ENCODE data around the gene SLC25A21.
"Not testable (repeated sequence)": the region's sequence is repeated elsewhere in the genome, so short reads cannot be mapped to it uniquely, and the experiment has no call there.

The SLC25A21 gene

DNA sequence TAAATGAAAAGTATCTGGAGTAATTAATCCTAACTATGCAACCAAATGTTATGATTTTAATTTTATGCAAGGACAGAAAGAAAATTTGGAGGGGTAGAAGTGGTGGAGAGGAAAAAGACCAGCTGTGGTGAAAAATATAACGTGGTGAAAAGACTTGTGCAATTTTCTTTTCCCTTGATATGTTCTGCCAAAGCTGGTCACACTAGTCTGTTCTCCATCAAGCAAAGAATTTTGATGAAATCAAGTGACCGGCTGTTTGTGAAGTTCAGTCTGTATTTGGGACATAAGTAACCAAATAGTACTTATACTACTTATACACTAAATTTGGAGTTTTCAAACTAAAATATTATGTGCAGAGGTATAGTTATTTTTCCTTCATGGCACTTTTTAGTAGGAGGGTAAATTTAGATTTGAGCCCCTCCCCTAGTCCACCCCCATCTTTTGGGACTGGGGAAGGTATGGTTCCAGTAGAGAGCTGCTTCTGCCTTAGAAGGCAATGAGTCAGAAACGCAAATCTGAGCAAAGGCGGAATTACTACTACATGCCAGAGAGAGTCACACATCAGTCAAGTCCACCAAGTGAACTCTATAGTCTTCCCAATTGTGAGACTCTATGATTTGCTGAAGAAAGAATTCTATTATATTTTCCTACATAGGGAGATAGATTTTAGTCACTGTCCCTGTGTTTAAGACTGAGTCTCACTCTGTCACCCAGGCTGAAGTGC lies 229.7 kb downstream of the SLC25A21 start:
- DNase-seq (ENCODE audit: low read depth in 2 of 2): no peak

DNA sequence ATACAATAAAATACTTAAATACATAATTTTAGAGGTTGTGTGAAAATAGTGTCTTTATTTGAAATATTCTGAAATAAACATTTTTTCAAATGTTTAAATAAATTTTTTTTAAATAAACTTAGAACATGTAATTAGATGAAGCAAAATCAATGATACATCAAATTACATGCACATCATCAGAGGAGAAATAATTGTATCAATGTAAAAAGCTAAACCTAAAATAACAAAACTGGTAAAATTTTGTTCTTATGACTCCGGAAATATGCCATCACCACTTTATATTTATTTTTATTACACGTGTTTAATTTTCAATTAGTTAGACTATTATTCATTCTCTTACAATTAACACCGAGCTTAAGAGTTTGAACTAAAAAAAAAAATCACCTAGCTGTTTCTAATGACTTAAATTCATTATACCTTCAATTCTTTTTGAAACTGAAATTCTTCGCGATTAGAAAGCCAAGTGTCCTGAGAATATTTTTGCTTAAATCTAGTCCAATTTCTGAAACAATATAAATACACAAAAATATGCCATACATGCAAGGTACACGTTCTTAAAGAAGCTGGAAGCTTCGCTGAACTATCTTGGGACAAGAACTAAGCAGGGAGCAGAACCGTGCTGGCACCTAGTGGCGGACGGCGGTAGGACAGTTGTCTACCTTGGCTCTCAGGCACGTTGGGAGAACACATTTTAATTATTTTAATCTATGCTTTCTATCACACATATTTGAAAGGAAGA lies 230.5 kb downstream of the SLC25A21 start:
- DNase-seq (ENCODE audit: low read depth in 2 of 2): peak in 1 of 2 donors; percentile 6

DNA sequence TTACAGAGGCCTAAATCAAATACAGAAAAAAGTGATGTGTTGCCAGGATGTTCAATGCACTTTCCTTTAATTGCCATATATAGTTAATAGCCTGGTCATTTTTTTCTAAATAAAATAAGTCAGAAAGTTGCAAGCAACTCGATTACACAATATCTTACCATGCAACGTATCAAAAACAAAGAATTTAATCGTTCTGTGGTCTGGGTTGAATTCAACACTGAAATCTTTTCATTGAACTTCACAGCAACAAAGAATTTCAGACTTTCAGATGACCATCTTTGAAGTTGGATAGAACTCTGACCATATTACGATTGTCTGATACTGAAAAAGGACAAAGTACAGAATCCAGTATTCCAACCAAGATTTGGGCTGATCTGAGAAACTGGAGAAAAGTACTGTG lies 231.9 kb downstream of the SLC25A21 start:
- no peak for DNase-seq (ENCODE audit: low read depth in 2 of 2)

DNA sequence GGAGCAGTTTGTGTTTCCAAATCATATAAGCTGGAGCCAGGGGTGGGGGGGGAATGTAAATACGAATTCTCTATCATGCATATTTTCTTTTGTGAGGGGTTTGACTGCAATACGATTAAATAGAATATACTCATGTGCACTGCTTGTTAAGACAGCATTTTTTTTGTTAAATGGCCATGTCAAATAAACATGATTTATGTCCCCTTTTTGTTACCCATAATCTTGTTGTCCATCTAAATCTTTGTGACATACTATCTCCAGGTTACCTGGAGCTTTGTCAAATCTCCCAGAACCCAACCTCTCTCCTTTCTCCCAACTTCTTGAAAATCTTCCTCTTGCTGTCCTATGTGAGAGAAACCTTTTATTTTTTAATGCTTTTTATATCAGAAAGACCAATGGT lies 233.1 kb downstream of the SLC25A21 start:
- no peak for DNase-seq (ENCODE audit: low read depth in 2 of 2)

DNA sequence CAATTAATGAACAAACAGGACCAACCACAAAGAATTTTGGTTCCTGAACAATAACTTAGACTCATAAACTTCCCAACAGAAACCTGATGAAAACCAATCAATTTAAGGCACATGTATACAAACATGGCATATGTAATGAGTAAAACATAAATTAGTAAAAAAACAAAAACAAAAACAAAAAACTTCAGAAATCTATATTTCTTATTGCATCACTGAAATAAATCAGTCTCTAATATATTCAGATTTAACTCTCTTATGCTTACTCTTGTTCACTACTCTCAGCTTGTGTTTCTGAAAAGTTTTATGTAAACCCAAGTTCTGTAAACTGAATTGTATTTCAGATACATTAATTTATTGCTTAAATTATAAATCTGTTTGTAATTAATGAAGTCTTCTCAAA lies 233.7 kb downstream of the SLC25A21 start:
- DNase-seq (ENCODE audit: low read depth in 2 of 2): no peak

DNA sequence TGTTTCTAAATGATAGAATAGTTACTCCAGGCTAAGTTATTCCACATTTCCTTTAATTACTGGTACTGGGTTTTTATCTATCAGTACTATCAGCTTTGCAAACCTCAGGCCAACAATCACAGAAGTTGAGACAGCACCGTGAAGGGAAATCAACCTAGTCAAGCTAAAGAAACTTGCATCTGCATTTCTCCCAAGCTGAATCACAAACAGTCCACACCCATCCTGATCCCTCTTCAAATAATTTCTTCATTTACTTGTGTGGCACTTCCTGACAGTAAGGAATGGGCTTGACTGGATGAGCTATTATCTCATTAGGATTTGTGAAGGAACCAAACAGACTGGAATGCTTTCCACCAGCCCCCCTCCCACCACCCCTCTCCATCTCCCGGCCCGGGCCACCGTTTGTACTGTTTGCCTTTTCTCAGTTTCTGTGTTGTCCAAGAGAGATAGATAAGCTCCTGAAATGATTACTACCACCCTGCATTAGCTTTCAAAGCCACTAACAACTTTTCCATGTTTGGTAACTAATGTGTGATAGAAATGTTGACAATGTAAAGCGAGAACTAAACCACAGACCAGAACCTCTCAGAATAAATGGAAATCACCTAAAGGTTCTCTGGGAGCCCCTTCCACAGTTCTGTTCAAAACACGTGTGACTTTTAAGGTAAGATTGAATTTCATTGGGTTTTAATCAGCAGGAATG lies 236.3 kb downstream of the SLC25A21 start:
- no peak for DNase-seq (ENCODE audit: low read depth in 2 of 2)

DNA sequence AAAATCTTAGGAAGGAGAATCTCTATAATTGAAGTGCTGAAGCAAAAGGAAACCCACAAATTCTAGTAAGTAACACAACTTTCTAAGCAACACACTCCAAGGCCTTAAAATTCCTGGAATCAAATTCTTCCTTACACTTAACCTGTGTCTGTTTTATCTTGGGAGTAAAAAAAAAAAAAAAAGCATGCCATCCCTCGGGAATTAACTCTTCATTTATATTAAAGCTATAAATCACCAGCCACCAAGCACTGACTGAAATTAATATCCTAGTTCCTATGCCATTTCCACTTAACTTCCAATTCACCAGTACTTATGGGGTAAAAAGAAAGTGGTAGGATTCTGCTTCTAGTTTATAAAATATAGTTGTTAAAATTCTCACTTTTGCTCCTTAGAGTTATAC lies 238.1 kb downstream of the SLC25A21 start:
- no peak for DNase-seq (ENCODE audit: low read depth in 2 of 2)

DNA sequence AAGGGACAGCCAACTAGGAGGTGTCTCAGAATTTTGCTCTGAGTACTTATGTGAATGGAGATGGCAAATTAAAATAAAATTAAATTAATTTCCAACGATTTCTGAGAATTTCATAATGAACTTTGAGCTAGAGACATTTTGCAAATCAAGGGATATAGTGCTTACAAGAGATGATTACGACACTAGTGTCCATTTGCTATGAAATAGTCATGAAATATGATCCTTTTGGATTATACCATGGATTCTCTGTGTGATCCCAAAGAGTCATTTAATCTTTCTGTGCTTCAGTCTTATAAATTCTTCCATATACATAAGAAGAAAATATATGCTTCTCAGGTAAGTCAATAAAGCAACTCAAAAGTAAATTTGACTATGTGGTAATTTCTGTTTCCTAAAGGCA lies 240.6 kb downstream of the SLC25A21 start:
- DNase-seq (ENCODE audit: low read depth in 2 of 2): no peak

DNA sequence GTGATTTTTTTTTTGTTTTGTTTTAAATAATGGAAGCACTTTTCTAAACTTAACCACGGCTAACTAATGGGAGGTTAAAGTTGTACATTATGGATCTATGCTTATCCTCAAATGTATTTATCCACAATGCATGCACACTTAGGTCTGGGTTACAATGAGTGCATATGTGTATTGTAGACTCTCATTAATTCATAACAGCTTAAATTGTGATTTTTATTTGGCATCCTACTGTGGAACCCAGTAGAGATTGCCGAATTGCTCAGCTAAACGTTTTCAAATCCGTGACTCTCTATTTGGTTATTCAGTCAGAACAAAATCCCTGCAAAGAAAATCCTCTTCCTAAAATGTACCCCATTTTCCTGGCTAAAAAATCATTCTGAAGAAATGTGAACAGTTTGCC lies 244.0 kb downstream of the SLC25A21 start:
- DNase-seq (ENCODE audit: low read depth in 2 of 2): no peak

DNA sequence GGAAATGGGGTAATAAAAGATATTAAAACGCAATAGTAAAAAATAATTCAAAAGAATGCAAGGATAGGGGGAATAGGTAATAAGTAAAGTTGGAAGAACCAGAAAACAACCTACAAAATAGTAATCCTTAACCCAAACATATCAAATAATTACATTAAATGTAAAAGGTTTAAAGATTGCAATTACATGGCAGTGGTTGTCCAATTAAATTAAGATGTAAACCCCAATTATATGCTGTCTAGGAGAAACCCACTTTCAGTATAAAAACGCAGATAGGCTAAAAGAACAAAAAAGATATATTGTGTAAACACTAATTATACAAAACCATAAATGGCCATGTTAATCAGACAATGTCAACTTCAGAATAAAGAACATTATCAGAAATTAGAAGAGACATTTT lies 247.3 kb downstream of the SLC25A21 start:
- DNase-seq (ENCODE audit: low read depth in 2 of 2): no peak

DNA sequence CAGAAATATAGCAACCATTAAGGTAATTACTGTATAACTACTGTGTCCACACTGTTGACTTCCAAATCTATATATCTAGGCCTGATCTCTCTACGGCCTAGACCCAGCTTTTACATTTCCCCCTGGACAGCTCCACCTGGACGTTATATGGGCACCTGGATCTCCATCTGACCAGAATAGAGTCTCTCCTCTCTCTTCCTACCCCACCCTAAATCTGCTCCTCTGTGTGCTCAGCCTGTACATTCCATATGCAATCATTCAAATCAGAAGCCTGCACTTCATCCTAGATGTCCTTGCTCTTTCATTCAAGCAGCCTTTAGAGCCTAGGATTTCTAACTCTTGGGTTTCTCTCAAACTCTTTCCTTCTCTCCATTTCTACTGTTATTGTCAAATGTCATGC lies 255.7 kb downstream of the SLC25A21 start:
- DNase-seq (ENCODE audit: low read depth in 2 of 2): no peak

DNA sequence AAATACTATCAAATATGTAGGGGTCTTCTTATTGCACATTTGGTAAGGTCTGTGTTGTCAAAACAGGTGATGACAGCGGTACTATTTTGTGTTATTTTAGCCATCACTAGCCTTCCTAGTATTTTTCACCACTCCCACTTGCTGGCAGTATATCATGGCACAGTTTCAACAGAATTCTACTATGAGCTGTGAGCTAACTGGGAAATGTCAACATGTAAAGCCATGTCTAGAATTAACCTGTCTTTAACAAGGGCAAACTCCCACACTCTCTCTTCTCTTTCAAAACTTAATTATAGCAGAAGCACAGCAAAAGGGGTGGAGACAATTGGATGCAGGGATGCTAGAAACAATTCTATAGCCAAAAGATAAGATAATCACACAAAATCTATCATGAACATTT lies 257.3 kb downstream of the SLC25A21 start:
- no peak for DNase-seq (ENCODE audit: low read depth in 2 of 2)

DNA sequence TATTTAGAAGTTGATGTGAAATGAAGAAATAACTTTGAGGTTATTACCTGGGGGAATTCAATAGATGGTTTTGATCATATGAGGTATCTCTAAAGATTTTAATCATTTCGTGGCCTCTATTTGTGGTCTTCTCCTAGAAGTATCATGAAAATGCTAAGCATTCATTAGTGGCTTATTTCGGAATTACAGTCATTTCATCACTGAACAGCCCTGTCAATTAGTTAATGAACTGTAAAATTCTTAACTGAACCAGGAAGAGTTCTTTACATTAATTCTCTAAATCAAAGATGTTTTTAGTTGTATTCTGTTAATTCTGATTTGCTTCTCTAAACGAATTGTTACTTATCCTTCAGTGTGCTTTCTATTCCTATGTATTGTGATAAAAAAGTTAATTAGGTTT lies 261.8 kb downstream of the SLC25A21 start:
- no peak for DNase-seq (ENCODE audit: low read depth in 2 of 2)

DNA sequence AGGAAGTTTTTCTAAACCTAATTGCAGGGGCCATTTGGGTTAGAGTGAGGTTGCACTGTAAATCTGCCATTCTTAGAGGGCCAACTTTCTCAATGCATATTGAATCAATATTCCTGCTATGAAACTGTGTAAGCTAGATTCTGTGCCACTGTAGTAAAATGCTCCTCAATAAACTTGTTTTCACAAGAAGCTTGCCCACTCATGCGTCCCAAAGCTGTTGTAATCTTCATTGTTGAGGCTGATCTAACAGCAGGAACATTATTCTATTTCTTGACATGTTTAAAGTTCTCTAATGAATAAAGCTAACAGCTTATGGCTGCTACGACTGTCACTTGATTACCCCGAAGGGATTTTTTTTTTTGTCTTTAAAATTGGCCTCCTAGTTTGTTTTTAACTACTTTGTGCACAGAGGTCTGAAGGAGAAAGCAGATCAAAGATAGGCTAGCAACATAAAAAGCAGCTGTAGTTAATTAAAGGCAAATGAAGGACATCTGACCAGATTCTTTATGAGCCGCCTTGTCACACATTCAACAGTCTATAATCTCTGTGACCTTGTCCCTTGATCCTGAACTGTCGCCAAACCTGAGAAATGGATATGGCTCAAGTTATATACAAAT lies 267.0 kb downstream of the SLC25A21 start:
- DNase-seq (ENCODE audit: low read depth in 2 of 2): no peak

DNA sequence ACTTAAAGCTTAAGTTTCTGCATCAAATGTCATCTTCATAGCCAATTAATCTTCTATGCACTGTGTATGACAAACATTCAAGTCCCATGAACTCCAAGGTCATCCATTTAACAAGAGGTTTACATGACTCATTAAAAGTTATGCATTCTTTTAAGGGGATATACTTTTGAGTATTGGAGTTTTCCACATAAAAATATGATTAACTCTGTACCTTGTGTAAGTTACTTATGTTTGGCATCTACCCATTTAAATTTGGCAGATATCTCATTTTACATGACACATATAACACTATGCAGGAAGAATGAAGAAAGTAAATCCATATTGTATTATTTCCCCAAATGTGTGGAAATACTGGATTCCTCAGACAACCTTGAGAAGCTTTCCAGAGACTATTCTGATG lies 270.5 kb downstream of the SLC25A21 start:
- no peak for DNase-seq (ENCODE audit: low read depth in 2 of 2)

DNA sequence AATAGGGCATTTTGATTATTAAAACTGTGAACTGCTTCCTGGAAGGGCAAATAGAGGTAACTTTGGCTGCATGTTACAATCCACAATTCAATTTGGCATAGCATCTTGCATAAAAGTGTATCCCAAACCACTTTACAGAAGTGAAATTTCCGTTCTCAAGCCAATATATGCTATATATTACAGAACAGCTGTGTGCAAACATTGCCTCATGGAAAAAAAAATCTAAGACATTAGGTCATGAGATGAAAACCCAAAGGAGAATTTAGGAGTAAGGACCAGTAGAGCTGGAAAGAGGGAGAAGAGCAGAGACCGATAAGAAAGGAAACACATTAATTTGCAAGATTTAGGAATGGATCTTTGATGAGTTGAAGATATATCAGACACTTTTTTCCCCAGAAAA lies 271.6 kb downstream of the SLC25A21 start:
- DNase-seq (ENCODE audit: low read depth in 2 of 2): no peak

DNA sequence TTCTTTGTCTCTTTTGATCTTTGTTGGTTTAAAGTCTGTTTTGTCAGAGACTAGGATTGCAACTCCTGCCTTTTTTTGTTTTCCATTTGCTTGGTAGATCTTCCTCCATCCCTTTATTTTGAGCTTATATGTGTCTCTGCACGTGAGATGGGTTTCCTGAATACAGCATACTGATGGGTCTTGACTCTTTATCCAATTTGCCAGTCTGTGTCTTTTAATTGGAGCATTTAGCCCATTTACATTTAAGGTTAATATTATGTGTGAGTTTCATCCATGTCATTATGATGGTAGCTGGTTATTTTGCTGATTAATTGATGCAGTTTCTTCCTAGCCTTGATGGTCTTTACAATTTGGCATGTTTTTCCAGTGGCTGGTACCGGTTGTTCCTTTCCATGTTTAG lies 276.1 kb downstream of the SLC25A21 start:
- DNase-seq (ENCODE audit: low read depth in 2 of 2): not testable (repeated sequence)

DNA sequence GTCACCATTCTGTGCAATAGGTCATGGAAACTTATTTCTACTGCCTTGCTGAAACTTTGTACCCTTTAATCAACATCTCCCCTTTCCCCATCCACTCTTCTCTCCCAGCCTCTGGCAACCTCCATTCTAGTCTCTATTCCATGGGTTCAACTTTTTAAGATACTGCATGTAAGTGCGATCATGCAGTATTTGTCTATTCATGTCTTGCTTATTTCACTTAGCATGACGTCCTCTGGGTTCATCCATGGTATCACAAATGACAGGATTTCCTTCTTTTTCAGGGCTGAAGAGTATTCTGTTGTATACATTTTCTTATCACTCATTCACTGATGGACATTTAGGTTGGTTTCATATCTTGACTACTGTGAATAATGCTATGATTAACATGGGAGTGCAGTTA lies 288.4 kb downstream of the SLC25A21 start:
- no peak for DNase-seq (ENCODE audit: low read depth in 2 of 2)

DNA sequence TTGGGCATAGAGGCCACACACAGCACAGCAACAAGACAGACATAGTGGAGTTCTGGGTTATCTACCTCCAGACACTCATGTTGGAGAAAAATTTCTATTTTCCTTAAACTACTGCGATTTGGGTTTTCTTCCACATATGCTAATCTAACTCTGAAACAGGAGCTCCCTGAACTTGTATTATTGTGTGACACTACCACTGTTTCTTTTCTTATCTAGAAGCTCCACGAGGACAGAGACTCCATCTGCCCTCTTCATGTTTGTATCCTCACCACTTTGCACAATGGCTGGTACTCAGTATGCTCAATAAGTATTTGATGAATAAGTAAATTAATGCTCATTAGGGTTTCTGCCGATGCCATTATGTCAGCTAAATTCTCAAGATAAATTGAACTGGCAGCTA lies 292.1 kb downstream of the SLC25A21 start:
- DNase-seq (ENCODE audit: low read depth in 2 of 2): no peak

DNA sequence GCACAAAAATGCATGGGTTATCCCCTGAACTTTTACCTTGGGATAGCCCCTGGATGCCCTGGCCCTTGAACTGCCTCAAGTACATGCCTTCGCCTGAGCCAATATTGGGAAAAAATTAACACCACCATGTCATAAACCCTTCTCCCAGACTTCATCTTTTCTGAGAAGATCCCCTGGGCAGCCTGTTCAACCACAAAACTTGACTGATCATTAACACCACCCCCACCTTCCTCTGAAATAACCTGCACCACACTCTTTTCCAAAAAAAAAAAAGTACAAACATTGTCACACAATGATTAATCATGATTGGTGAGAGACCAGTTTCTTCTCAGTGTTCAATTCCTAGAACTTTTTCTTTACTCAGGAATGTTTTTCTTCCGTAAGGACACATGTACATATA lies 292.8 kb downstream of the SLC25A21 start:
- DNase-seq (ENCODE audit: low read depth in 2 of 2): no peak

DNA sequence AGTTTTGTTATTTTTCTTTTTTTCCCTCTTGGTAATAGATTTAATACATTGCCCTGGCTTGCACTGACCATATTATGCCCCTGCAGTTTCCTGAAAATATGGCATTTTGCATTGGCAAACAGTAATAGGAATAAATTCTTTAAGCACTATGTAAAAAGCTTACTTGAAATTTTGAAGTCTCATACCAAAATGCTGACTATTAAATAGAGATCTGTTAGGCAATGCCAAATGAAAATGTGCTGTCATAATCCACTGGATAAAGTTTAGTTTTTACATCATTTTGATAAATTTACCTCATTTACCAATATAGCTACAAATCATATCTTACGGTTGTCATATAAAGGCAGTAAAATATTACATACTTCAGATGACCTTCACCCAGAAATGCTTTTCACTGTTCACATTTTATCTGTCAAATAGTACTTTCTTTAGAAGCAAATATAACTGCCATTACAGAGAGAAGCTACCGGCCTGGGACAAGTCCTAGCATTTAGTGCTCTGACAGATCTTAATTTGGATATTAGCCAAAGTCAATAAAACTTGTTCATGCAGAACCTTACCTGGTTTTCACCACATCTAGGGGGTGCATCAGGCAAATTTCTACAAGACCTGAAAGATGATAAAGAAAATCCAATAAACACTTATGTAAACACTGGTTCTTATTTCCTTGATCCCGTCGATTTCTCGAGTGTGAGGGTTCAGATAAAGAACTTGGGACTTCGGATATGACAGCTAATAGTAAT lies 297.8 kb downstream of the SLC25A21 start:
- no peak for DNase-seq (ENCODE audit: low read depth in 2 of 2)

DNA sequence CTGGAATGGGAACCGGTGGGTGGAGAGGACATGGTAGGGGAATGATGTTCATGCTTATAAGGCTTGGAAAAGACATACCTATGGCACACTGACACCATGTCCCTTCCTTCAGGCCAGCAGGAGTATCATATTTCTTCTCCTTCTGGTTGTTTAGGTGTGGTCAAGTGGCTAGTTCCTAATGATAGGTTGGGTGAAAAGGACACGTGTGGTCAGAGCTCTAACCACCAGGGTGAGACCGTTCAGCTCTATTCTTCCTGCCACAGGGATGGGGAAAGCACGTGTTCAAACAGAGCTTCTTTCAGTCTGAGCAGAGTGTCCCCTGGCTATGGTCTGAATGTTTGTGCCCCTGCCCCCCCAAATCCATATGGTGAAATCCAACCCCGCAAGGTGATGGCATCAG lies 301.6 kb downstream of the SLC25A21 start:
- no peak for DNase-seq (ENCODE audit: low read depth in 2 of 2)
